ENCODE data around the gene REEP1. TPM values are rescaled to one million over a fixed set of nuclear protein-coding genes. Genes with fewer than 3 reads are reported as not detected.

REEP1 gene
- total and polyA plus RNA-seq, 2 of the 8 experiments (the other 6 are each of a cell fraction or from before 2014, with no cell fraction given) = 0.74 to 1.5 TPM

DNA sequence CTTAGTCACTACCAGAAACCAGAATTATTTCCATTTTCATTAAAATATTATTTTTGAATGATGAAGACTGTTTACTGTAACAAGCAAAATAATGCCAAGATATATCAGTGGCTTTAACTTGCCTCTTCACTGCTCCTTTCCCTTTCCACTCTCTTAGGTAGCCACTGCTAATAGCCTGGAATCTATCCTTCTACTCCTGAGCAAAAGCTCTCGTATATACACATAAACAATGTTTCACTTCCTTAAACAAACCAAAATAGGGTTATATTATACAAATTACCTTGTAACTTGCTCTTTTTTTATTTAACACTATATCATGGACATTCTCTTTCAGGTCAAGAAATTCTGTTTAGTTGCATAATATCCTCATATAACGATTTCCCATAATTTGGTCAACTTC lies 163.0 kb downstream of the REEP1 start (continued):
- no peak for TF ChIP-seq KDM5A (IDR thresholded peaks at IDR 0.05; ENCODE audit: low read length)
- no peak for TF ChIP-seq CBX5 (IDR thresholded peaks at IDR 0.05; ENCODE audit: low read depth, low read length)
- TF ChIP-seq SIN3A (conservative IDR thresholded peaks at IDR 0.05 in 1 of 2, IDR thresholded peaks at IDR 0.05 in 1 of 2; ENCODE audit: low read depth in 1 of 2, low read length in 2 of 2) = no peak
- no peak for TF ChIP-seq JUN (IDR thresholded peaks at IDR 0.05; ENCODE audit: low read depth, low read length)
- no peak for TF ChIP-seq ATF2 (IDR thresholded peaks at IDR 0.05; ENCODE audit: low read length)
- TF ChIP-seq CBX8 (IDR thresholded peaks at IDR 0.05; ENCODE audit: borderline replicate concordance, low read depth, low read length) = no peak
- no peak for TF ChIP-seq RNF2 (IDR thresholded peaks at IDR 0.05; ENCODE audit: borderline replicate concordance, low read depth, low read length, missing control alignments, poor library complexity, severe bottlenecking)
- no peak for TF ChIP-seq ZNF274 (IDR thresholded peaks at IDR 0.05; ENCODE audit: borderline replicate concordance, extremely low read depth, low read length)

Measured in H1 (cell line).